GM18499 (cell line): ENCODE results near the gene CACNG4.

Experiments
- ATAC-seq: cut with Tn5 transposase; IDR thresholded peaks from one replicate; pipeline ENCODE4 v1.9.1; 2021; ENCODE audit warnings: moderate number of reproducible peaks; ENCODE audit not compliant: insufficient read depth, unreplicated experiment

CACNG4 gene

GRCh38 chr17:66943484-66943883 lies 21.0 kb upstream of the CACNG4 start:
- ATAC-seq: no peak

GRCh38 chr17:66944351-66945146 lies 20.0 kb upstream of the CACNG4 start:
- ATAC-seq: no peak

DNA sequence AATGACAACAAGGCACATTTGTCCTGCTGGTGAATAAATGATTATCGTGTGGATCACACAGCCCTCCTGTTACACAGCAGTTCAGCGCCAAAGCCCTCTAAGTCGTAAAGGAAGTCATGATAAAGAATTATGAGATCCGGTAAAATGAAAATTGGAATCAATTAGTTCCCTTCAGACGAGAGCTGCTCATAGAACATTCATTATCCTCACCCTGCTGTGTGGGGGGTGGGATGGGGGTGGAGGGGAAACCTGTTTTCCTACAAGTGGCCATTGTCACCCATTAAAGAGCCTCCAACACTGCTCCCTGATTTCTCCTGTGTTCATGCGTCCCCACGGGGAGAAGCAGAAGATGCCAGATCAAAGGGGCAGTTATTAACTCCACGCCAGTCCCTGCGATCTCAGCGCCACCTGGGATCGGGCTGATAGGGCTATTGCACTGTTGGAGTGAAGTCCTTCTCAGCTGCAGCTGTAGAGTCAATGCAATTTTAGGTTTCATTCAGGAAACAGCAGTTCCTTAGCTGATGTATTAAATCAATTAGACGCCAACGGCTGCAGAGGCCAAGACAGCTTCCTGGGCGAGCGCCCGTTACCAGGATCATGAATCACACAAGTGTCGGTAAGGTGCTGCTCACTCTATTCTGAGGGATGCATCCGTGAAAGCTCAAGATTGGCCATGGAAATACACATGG lies 19.2 kb upstream of the CACNG4 start:
- no peak for ATAC-seq

DNA sequence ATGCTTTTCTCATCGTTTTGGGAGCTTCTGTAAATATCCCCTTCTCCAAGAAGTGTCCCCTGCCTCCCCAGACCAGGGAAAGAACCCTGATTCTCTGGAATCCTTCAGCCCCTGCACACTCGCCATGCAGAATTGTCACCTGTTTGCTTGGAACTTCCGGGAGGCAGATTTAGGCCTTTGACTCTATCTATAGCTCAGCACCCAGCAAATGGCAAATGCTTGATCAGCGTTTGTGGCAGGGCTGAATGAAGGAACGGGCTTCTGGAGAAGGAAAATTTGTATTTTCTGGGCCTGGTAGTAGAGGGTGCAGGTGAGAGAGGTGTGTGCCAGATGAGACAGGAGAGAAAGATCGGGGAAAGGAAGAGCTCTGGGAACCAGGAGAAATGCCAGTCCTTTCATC lies 18.3 kb upstream of the CACNG4 start:
- no peak for ATAC-seq

DNA sequence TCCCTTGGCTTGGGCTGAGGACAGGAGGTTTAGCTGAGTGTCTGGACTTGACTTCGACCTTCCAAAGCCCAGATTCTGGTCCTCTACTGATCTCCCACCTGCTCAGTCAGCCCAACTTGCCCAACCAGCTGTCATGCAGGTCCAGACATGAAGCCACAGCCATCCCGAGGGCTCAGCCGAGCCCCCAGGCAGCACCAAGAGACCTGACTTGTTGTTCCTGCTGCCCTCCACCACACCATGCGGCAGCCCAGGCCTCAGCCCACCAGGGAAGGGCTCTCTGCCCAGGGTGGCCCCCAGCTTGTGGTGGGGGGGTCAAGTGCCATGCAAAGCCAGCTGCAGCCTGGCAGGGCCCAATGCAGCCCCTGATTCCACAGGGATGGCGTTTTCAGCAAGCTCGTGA lies 17.2 kb upstream of the CACNG4 start:
- no peak for ATAC-seq

DNA sequence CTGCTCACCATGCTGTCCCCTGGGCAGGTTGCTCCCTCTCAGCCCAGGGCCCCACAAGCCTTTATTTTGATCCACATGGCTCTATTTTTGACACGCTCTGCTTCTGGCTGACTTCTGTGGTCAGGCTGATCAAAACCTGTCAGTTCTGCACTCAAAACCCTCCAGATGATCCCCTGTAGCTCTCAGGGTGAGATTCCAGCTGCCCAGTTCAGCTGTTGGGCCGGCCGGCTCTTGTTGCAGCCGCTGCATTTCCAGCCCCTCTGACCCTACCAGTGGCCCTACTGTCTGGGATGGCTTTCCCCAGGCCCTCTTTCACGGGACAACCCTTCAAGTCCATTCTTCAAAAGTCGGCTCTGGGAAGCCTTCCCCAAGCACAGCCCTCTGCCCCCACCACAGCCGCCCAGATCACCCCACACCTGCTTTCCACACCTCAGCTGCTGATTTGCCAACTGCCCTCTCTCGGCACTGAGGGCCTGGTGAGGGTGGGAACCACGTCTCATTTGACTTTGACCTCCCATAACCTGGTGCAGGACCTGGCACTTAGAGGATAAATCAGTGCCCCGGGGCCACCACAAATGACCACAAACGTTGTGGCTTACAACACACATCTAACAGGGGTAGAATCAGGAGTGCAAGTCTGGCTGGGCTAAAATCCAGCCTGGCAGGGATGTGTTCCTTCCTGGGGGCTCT lies 16.3 kb upstream of the CACNG4 start:
- ATAC-seq: no peak

GRCh38 chr17:66949501-66949900 lies 15.0 kb upstream of the CACNG4 start:
- no peak for ATAC-seq

DNA sequence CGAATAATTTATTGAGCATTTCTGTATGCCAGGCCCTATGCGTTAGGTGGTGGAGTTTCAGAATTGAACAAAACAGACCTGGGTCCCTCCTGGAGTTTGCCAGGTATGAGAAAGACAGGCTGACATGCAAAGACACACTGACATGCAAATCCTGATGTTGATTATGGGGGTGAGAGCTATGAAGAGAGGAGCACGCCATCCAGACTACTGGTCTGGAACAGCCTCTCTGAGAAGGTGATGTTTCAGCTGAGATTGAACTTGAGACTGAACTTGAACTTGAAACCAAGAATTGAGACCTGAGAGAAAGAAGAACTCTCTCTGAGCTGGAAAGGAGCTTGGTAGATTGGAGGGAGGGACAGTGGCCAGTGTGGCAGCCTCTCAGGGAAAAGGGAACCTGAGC lies 14.2 kb upstream of the CACNG4 start:
- ATAC-seq: no peak

- no peak for ATAC-seq
These were observed 13.5 kb upstream of the CACNG4 start for GRCh38 chr17:66950886-66951604.

GRCh38 chr17:66951605-66951953 lies 12.9 kb upstream of the CACNG4 start:
- ATAC-seq: no peak

DNA sequence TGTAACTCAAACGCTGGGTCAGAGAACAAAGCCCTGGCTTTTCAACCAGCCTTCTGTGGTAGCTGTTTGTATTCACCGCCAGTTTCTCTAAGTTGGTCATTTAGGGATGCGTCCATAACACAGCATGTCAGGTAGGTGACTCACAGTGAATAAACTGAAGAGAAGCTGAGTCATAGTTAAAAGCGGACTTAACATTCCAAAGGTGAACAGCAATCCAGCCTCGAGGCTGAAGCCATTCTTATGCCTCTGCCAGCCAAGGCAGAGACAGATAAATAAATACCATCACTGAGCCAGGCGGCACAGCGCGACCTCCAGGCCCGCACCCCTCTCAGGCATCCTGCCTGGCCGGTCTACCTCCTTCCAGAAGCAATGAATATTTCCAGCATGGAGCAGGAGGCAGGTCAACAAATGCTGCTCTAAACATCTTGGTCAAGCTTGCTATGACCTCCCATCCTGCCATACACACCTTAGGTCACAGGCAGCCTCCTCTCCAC lies 12.4 kb upstream of the CACNG4 start:
- ATAC-seq: no peak

DNA sequence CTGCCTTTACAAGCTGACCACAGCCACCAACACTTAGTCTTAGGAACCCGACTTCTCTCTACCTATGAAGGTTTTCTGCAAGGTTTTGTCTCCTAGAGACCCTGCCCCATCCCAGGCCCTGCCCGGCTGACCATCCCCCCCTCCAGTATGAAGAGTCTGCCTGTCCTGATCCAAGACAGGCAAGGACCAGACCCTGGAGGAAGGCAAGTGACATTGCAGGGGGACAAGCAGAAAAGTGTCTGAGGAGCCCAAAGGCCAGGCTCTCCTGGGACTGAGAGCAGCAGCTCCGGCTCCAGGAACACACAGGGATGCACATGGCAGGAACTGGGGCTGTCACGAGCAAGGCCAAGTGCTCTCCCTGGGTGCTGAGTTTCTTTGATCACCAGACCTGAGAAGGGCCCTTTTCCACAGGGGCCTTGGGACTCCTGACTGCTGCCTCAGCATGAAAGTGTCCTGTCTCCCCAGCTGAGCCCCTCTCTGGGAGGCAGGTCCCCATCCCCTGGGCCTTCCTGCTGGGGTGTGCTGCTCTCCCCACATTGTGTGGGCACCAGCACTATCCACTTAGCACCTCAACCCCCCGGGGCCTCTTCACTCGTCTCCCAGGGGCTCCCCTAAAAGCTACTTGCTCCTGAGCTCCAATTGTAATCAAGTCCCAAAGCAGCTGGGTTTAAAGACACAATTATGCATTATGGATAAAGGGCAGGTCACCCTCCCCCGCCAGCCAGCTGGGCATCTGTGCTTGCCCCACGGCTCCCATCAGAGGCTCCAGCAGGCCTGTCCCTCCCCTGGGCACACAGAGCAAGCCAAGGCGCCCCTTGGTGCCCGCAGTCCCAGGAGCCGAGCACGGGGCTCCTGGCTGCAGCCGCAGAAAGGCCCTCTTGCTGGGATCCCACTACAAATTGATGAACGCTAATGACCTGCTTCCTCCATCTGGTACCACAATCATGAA lies 11.6 kb upstream of the CACNG4 start:
- no peak for ATAC-seq

GRCh38 chr17:66953630-66954020 lies 10.9 kb upstream of the CACNG4 start:
- no peak for ATAC-seq

- no peak for ATAC-seq
These were observed 9.9 kb upstream of the CACNG4 start for GRCh38 chr17:66954632-66955031.

GRCh38 chr17:66955821-66956220 lies 8.7 kb upstream of the CACNG4 start:
- no peak for ATAC-seq

- no peak for ATAC-seq
These were observed 7.6 kb upstream of the CACNG4 start for GRCh38 chr17:66956941-66957340.

- no peak for ATAC-seq
These were observed 7.2 kb upstream of the CACNG4 start for GRCh38 chr17:66957343-66957742.

GRCh38 chr17:66957951-66958579 lies 6.4 kb upstream of the CACNG4 start:
- ATAC-seq: no peak
